AG04449 (cell line): ENCODE results near the gene CNIH2.
"Not testable (repeated sequence)": the region's sequence is repeated elsewhere in the genome, so short reads cannot be mapped to it uniquely, and the experiment has no call there.

ENCODE experiments used
- CTCF ChIA-PET: fragments of 350-600 bp; formaldehyde crosslinking; extraction: SDS; loops from one replicate; lab custom pipeline; 2021; ENCODE audit warnings: antibody characterized with exemption; lab: Yijun Ruan, JAX
- POLR2A ChIA-PET: fragments of 400-600, 350-600 bp; formaldehyde crosslinking; extraction: SDS; loops from one replicate; lab custom pipeline; 2020; ENCODE audit warnings: antibody characterized with exemption, inconsistent platforms; lab: Yijun Ruan, JAX
- DNase-seq: peaks from one replicate; pipeline ENCODE4 v3.0.0-alpha.2; 2010; ENCODE audit warnings: low read depth, low spot score
- H3K4me3 ChIP-seq: 2 replicates; pipeline ENCODE4 v1.5.1; 2011; ENCODE audit warnings: low read depth, mild to moderate bottlenecking, control low read depth, low read length
- CTCF ChIP-seq: IDR thresholded peaks from one replicate; pipeline ENCODE4 v1.5.1; 2011; ENCODE audit warnings: mild to moderate bottlenecking, moderate library complexity, low read length, control low read depth, inconsistent platforms; ENCODE audit not compliant: insufficient read depth; ENCODE audit errors: missing control alignments

The CNIH2 gene

GRCh38 chr11:66318600-66318970 lies 40.6 kb downstream of the CNIH2 start:
- TF ChIP-seq CTCF: no peak
- no peak overlapping the region for H3K4me3 ChIP-seq
- ChIA-PET CTCF (interaction anchor here (0.9 to 2.7 kb wide), 8 partner anchors 8 to 70 kb away, joined by 3 to 14 read pairs (median 7); partner anchors contain the start of gene RIN1), POLR2A (interaction anchor here (2.7 to 4.1 kb wide), 2 partner anchors 7 to 17 kb away, joined by 29 to 64 read pairs; partner anchors contain the start of gene RIN1)
- DNase-seq: no peak

DNA sequence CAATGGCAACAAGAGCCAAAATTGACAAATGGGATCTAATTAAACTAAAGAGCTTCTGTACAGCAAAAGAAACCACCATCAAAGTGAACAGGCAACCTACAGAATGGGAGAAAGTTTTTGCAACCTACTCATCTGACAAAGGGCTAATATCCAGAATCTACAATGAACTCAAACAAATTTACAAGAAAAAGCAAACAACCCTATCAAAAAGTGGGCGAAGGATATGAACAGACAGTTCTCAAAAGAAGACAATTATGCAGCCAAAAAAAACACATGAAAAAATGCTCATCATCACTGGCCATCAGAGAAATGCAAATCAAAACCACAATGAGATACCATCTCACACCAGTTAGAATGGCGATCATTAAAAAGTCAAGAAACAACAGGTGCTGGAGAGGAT lies 42.3 kb downstream of the CNIH2 start:
- POLR2A ChIA-PET, CTCF ChIA-PET, DNase-seq, H3K4me3 ChIP-seq: not testable (repeated sequence)

- H3K4me3 ChIP-seq, CTCF ChIA-PET, POLR2A ChIA-PET, DNase-seq: not testable (repeated sequence)
Measured at GRCh38 chr11:66320748-66321147, 42.8 kb downstream of the CNIH2 start.

DNA sequence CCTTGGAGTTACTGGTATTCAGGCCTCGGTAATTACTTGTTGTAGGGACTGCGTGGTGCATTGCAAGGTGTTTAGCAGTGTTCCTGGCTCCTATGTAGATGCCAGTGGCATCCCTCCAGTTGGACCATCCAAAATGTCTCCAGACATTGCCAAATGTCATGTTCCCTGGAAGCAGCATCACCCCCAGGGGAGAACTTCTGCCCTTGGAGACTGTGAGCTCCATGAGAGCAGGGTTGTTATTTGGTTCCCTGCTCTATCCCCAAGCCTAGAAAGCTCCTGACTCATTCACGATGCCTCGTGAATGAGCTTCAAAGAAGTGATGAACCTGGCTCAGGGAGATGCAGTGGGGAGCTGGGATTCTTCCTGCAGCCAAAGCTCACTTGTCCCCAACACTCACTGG lies 43.6 kb downstream of the CNIH2 start:
- ChIA-PET POLR2A (interaction anchor here (1.7 kb wide), 1 partner anchor 9 kb away, joined by 7 read pairs; no protein-coding TSS in a partner anchor), CTCF (interaction anchor here (1.7 to 2.0 kb wide), 2 partner anchors 9 to 14 kb away, joined by 6 to 18 read pairs; partner anchors contain the start of gene RIN1)
- no peak for DNase-seq
- H3K4me3 ChIP-seq: no peak overlapping the region
- no peak for TF ChIP-seq CTCF

DNA sequence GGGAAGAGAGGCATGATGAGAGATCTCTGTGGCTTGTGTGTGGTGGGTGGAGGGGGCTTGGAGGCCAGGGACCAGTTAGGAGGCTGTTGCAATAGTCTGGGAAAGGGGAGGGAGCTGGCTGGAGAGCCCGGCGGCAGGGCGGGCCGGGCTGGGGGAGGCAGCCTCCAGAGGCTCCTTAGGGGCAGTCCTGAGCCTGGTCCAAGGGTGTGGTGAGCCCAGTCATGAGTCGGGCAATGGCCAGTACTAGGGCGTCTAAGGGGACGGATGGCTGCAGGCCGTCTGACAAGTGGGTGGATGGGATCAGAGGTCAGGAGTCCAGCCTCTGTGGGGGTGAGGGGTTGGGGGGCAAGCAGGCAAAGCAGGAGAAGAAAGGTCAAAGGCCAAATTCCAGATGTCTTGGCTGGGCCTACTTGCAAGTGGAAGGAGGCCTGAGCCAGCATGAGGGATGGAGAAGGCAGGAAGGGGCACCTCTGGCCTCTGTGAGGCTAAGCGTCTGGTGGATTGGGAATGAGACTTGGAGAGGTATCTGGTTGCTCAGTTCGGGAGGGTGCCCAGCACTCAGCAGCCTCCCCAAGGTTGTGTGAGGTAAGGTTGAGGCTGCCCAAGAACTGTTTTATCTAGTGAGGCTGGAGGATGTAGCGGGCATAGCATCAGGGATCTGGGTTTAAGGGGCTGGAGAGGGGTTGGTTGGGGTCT lies 44.9 kb downstream of the CNIH2 start:
- no peak for DNase-seq
- ChIA-PET CTCF (interaction anchor here (1.7 to 2.0 kb wide), 2 partner anchors 10 to 13 kb away, joined by 6 to 18 read pairs; partner anchors contain the start of gene RIN1), POLR2A (interaction anchor here (1.7 kb wide), 1 partner anchor 10 kb away, joined by 7 read pairs; no protein-coding TSS in a partner anchor)
- TF ChIP-seq CTCF: no peak
- no peak overlapping the region for H3K4me3 ChIP-seq

DNA sequence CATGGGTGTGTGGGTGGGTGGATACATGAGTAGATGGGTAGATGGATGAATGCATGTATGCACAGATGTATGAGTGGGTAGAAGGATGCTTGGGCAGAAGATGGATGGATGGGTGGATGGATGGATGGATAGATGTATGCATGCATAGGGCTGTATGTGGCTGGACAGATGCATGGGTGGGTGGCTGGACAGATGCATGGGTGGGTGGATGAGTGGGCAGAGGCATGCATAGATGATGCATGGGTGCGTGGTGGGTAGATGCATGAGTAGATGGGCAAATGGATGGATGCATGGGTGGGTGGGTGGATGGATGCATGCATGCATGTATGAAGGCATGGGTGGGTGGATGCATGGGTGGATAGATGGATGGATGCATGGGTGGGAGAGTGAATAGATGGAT lies 45.7 kb downstream of the CNIH2 start:
- TF ChIP-seq CTCF: no peak
- ChIA-PET POLR2A (interaction anchor here (0.6 to 1.1 kb wide), 2 partner anchors 11 to 53 kb away, joined by 4 to 6 read pairs; no protein-coding TSS in a partner anchor), CTCF (interaction anchor here (3.8 kb wide), 1 partner anchor 12 kb away, joined by 61 read pairs; no protein-coding TSS in a partner anchor)
- H3K4me3 ChIP-seq: no peak overlapping the region
- no peak for DNase-seq

DNA sequence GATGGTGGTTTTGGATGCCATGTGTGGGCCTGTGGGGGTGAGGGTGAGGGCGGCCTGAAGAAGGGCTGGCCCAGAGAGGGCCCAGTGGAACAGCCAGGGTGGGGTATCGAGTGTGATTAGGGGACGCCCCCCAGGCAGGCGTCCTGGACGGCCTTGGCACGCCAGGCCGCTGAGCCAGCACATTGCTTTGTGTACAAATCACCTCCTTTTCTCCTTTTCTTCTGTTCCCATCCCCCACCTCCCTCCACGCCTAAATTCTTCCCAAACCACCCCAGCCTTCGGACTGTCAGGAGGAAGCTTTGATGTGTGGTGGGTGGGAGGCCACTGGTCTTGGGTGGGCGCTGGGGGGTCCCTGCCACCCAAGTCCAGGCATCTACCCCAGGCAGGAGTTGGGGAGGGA lies 46.7 kb downstream of the CNIH2 start:
- TF ChIP-seq CTCF: no peak
- no peak for DNase-seq
- no peak overlapping the region for H3K4me3 ChIP-seq
- ChIA-PET POLR2A (interaction anchor here (0.9 to 3.7 kb wide), 5 partner anchors 8 to 36 kb away, joined by 3 to 64 read pairs (median 6); partner anchors contain the start of genes CD248, RIN1 and YIF1A), CTCF (interaction anchor here (3.8 kb wide), 1 partner anchor 13 kb away, joined by 61 read pairs; no protein-coding TSS in a partner anchor)
